ENCODE results near the gene CHST6. TPM values are rescaled to one million over a fixed set of nuclear protein-coding genes. Genes with fewer than 3 reads are reported as not detected.

The CHST6 gene
- total RNA-seq, 2 donors from 2014 or later, result 2.8 to 3.5 TPM

- no peak overlapping the region for H3K4me3 ChIP-seq
- peaks cover 0 to 23% of the 10 kb centered on the region in 2 donors for H3K4me1 ChIP-seq
- no peaks in the 10 kb centered on the region for H3K9me3 ChIP-seq
- TF ChIP-seq, protein P1, sequence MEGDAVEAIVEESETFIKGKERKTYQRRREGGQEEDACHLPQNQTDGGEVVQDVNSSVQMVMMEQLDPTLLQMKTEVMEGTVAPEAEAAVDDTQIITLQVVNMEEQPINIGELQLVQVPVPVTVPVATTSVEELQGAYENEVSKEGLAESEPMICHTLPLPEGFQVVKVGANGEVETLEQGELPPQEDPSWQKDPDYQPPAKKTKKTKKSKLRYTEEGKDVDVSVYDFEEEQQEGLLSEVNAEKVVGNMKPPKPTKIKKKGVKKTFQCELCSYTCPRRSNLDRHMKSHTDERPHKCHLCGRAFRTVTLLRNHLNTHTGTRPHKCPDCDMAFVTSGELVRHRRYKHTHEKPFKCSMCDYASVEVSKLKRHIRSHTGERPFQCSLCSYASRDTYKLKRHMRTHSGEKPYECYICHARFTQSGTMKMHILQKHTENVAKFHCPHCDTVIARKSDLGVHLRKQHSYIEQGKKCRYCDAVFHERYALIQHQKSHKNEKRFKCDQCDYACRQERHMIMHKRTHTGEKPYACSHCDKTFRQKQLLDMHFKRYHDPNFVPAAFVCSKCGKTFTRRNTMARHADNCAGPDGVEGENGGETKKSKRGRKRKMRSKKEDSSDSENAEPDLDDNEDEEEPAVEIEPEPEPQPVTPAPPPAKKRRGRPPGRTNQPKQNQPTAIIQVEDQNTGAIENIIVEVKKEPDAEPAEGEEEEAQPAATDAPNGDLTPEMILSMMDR (IDR thresholded peaks at IDR 0.05), result no peak
- DNase-seq (ENCODE audit: low spot score), result no peak
- H3K27me3 ChIP-seq, result no peaks in the 10 kb centered on the region
- H3K27ac ChIP-seq, result peak overlapping the region in 1 of 2 donors; percentile 19
- H3K36me3 ChIP-seq, result peaks cover 5% of the 10 kb centered on the region
Observed at GRCh38 chr16:75452464-75453190, 42.6 kb downstream of the CHST6 start.

- TF ChIP-seq, protein P1 (IDR thresholded peaks at IDR 0.05), result no peak
- Histone ChIP-seq H3K4me3 (no peak overlapping the region), H3K9me3 (no peaks in the 10 kb centered on the region), H3K27me3 (no peaks in the 10 kb centered on the region), H3K36me3 (peaks cover 2% of the 10 kb centered on the region), H3K27ac (no peak overlapping the region), H3K4me1 (no peaks in the 10 kb centered on the region)
- no peak for DNase-seq (ENCODE audit: low spot score)
Observed at GRCh38 chr16:75446416-75446815, 48.8 kb downstream of the CHST6 start.

- no peak overlapping the region for H3K27ac ChIP-seq
- H3K4me3 ChIP-seq, result no peak overlapping the region
- H3K4me1 ChIP-seq, result no peaks in the 10 kb centered on the region
- no peaks in the 10 kb centered on the region for H3K36me3 ChIP-seq
- DNase-seq (ENCODE audit: low spot score), result no peak
- H3K9me3 ChIP-seq, result no peaks in the 10 kb centered on the region
- TF ChIP-seq, protein P1 (IDR thresholded peaks at IDR 0.05), result no peak
- H3K27me3 ChIP-seq, result no peaks in the 10 kb centered on the region
Observed at GRCh38 chr16:75445298-75445697, 49.9 kb downstream of the CHST6 start.

GRCh38 chr16:75443298-75443697 is 51.9 kb downstream of the CHST6 start:
- Histone ChIP-seq H3K27me3 (no peaks in the 10 kb centered on the region), H3K27ac (no peak overlapping the region), H3K4me3 (no peak overlapping the region), H3K9me3 (no peaks in the 10 kb centered on the region), H3K4me1 (no peaks in the 10 kb centered on the region), H3K36me3 (no peaks in the 10 kb centered on the region)
- no peak for DNase-seq (ENCODE audit: low spot score)
- TF ChIP-seq, protein P1 (IDR thresholded peaks at IDR 0.05), result no peak

DNA sequence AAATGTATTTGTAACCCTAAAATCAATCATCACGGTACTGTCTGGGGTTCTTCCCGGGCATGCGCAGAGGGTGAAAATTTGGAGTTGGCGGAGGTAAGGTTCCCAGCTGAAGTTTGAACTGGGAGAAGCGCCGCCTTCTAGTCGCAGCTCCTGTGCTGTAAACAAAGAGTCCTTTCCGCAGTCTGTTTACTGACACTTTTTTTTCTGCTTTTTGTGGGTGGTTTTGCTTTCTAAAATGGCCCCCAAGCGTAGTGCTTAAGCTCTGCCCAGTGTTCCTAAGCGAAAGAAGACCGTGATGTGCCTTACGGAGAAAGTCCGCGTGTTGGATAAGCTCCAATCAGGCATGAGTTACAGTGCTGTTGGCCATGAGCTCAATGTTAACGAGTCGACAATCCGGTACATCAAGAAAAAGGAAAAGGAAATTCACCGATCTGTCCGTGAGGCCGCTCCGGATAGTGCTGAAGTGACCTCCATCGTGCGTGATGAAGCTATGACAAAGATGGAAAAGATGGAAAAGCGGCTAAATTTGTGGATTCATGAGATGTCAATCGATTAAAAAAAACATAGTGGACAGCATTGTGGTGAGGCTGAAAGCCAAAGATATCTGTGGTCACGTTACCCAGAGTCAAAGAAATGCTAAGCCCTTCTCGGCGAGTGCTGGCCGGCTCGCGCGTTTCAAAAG is 61.4 kb downstream of the CHST6 start:
- Histone ChIP-seq H3K4me3 (peak overlapping the region; percentile 87 to 89), H3K27ac (peak overlapping the region; percentile 96 to 97), H3K9me3 (no peaks in the 10 kb centered on the region), H3K27me3 (no peaks in the 10 kb centered on the region), H3K4me1 (peaks cover 0 to 10% of the 10 kb centered on the region in 2 donors), H3K36me3 (no peaks in the 10 kb centered on the region)
- DNase-seq (ENCODE audit: low spot score), result peak; percentile 81
- TF ChIP-seq, protein P1 (IDR thresholded peaks at IDR 0.05), result no peak
